Neural cell (in vitro differentiated cells): ENCODE data around the gene SLK.

Source experiments
- CTCF ChIP-seq: fragments of 450-650 bp; IDR thresholded peaks from 2 replicates; pipeline ENCODE4 v1.5.1; 2014; ENCODE audit warnings: antibody characterized with exemption, mild to moderate bottlenecking, moderate library complexity; ENCODE audit not compliant: poor library complexity, severe bottlenecking
- EP300 ChIP-seq: fragments of 450-650 bp; conservative IDR thresholded peaks from 2 replicates; pipeline ENCODE4 v1.6.1; 2014; ENCODE audit warnings: antibody characterized with exemption, mild to moderate bottlenecking, moderate library complexity; ENCODE audit not compliant: poor library complexity, severe bottlenecking
- EZH2 ChIP-seq: fragments of 200-600, 300-800 bp; shearing (Covaris generic), sonication (generic); IDR thresholded peaks from 2 replicates; pipeline ENCODE4 v1.6.1; 2014; ENCODE audit warnings: antibody characterized with exemption, low read length, borderline replicate concordance, mild to moderate bottlenecking; ENCODE audit not compliant: insufficient read depth, poor library complexity, severe bottlenecking
- POLR2AphosphoS5 ChIP-seq: IDR thresholded peaks from 2 replicates; pipeline ENCODE4 v1.6.1; 2012

GRCh38 chr10:104065748-104066147, 98.8 kb downstream of the SLK start:
- TF ChIP-seq EP300 (no peak), EZH2 (no peak), POLR2AphosphoS5 (no peak), CTCF (no peak)
